Epithelial cell of esophagus (primary cell): ENCODE results near the gene OR10A3.
A peak's percentile ranks its signal among the peaks of the same experiment; 100 is the strongest.

Experiments used
- DNase-seq: peaks from one replicate; pipeline ENCODE4 v3.0.0; 2010; ENCODE audit warnings: low read depth
- H3K4me3 ChIP-seq: 2 replicates; pipeline ENCODE4 v1.5.1; 2011; ENCODE audit warnings: mild to moderate bottlenecking, low read length, control low read depth
- CTCF ChIP-seq: IDR thresholded peaks from 2 replicates; pipeline ENCODE4 v1.5.1; 2011; ENCODE audit warnings: low read depth, mild to moderate bottlenecking, low read length, control low read depth, inconsistent platforms; ENCODE audit not compliant: insufficient read depth; ENCODE audit errors: missing control alignments

OR10A3 gene

GRCh38 chr11:7977232-7977917, 35.9 kb upstream of the OR10A3 start:
- peak; percentile 73 for DNase-seq
- no peak overlapping the region for H3K4me3 ChIP-seq
- no peak for TF ChIP-seq CTCF

GRCh38 chr11:7974668-7975067, 33.2 kb upstream of the OR10A3 start:
- TF ChIP-seq CTCF, result no peak
- no peak for DNase-seq
- H3K4me3 ChIP-seq, result no peak overlapping the region

GRCh38 chr11:7973011-7973410, 31.5 kb upstream of the OR10A3 start:
- peak; percentile 59 for DNase-seq
- H3K4me3 ChIP-seq, result no peak overlapping the region
- TF ChIP-seq CTCF, result no peak

GRCh38 chr11:7971846-7972245, 30.3 kb upstream of the OR10A3 start:
- no peak for DNase-seq
- TF ChIP-seq CTCF, result no peak
- no peak overlapping the region for H3K4me3 ChIP-seq

GRCh38 chr11:7969756-7970646, 28.5 kb upstream of the OR10A3 start:
- H3K4me3 ChIP-seq, result no peak overlapping the region
- TF ChIP-seq CTCF, result no peak

GRCh38 chr11:7968686-7969085, 27.2 kb upstream of the OR10A3 start:
- no peak for DNase-seq
- TF ChIP-seq CTCF, result no peak
- no peak overlapping the region for H3K4me3 ChIP-seq

More at GRCh38 chr11:7969756-7970646, 28.5 kb upstream of the OR10A3 start:
- no peak for DNase-seq
